ENCODE data around the gene NTSR1. TPM values are rescaled to one million over a fixed set of nuclear protein-coding genes. Genes with fewer than 3 reads are reported as not detected.

The NTSR1 gene
- total and polyA plus RNA-seq, 4 donors = 0.03 to 0.33 (median 0.08) TPM; not detected in 1

GRCh38 chr20:62728781-62729300 lies 20.2 kb downstream of the NTSR1 start:
- 74% methylated on average over 9 of the region's 9 CpGs for WGBS
- no peak overlapping the region for H3K27ac ChIP-seq (ENCODE audit: low read depth in 1 of 2, low read length in 2 of 2)
- no peak for DNase-seq (ENCODE audit: low spot score)
- no peaks in the 10 kb centered on the region for H3K4me1 ChIP-seq (ENCODE audit: control insufficient read depth in 4 of 4, insufficient read depth in 4 of 4, low read length in 3 of 4)
- H3K9ac ChIP-seq (ENCODE audit: low read depth in 1 of 2, low read length in 2 of 2) = no peak overlapping the region
- no peak overlapping the region for H3K4me3 ChIP-seq (ENCODE audit: low read depth in 1 of 3, low read length in 3 of 3)
- H3K27me3 ChIP-seq (ENCODE audit: control insufficient read depth in 4 of 4, insufficient read depth in 4 of 4, low read length in 3 of 4) = peaks cover 0 to 2% (median under 1%) of the 10 kb centered on the region in 4 donors
- TF ChIP-seq HNF4G (IDR thresholded peaks at IDR 0.05) (no peak), REST (IDR thresholded peaks at IDR 0.05) (no peak), EGR1 (IDR thresholded peaks at IDR 0.05; ENCODE audit: low read depth in 2 of 2) (no peak), ZBTB33 (IDR thresholded peaks at IDR 0.05) (no peak)
- no peaks in the 10 kb centered on the region for H3K36me3 ChIP-seq (ENCODE audit: control insufficient read depth in 4 of 4, insufficient read depth in 3 of 4, low read depth in 1 of 4, low read length in 3 of 4)
- no peaks in the 10 kb centered on the region for H3K9me3 ChIP-seq (ENCODE audit: control insufficient read depth in 4 of 4, low read length in 3 of 4)

- Histone ChIP-seq H3K4me1 (ENCODE audit: control insufficient read depth in 4 of 4, insufficient read depth in 4 of 4, low read length in 3 of 4) (no peaks in the 10 kb centered on the region), H3K9ac (ENCODE audit: low read depth in 1 of 2, low read length in 2 of 2) (no peak overlapping the region), H3K9me3 (ENCODE audit: control insufficient read depth in 4 of 4, low read length in 3 of 4) (no peaks in the 10 kb centered on the region), H3K27me3 (ENCODE audit: control insufficient read depth in 4 of 4, insufficient read depth in 4 of 4, low read length in 3 of 4) (peaks cover 0 to 2% (median under 1%) of the 10 kb centered on the region in 4 donors), H3K27ac (ENCODE audit: low read depth in 1 of 2, low read length in 2 of 2) (no peak overlapping the region), H3K4me3 (ENCODE audit: low read depth in 1 of 3, low read length in 3 of 3) (no peak overlapping the region), H3K36me3 (ENCODE audit: control insufficient read depth in 4 of 4, insufficient read depth in 3 of 4, low read depth in 1 of 4, low read length in 3 of 4) (no peaks in the 10 kb centered on the region)
- DNase-seq (ENCODE audit: low spot score) = no peak
- no peak for TF ChIP-seq NR2F2 (IDR thresholded peaks at IDR 0.05)
- TF ChIP-seq HNF4A (conservative IDR thresholded peaks at IDR 0.05) = no peak
- TF ChIP-seq JUND (IDR thresholded peaks at IDR 0.05) = no peak
- no peak for TF ChIP-seq FOXA1 (IDR thresholded peaks at IDR 0.05)
- TF ChIP-seq EGR1 (IDR thresholded peaks at IDR 0.05; ENCODE audit: low read depth in 2 of 2) = no peak
- TF ChIP-seq HNF4G (IDR thresholded peaks at IDR 0.05) = no peak
- TF ChIP-seq ATF3 (IDR thresholded peaks at IDR 0.05) = no peak
- TF ChIP-seq SP1 (IDR thresholded peaks at IDR 0.05) = no peak
- 89% methylated on average over 13 of the region's 13 CpGs for WGBS
Measured at GRCh38 chr20:62730481-62730880, 21.8 kb downstream of the NTSR1 start.

- H3K4me3 ChIP-seq (ENCODE audit: low read depth in 1 of 3, low read length in 3 of 3) = no peak overlapping the region
- no peak overlapping the region for H3K27ac ChIP-seq (ENCODE audit: low read depth in 1 of 2, low read length in 2 of 2)
- DNase-seq (ENCODE audit: low spot score) = no peak
- H3K9ac ChIP-seq (ENCODE audit: low read depth in 1 of 2, low read length in 2 of 2) = no peak overlapping the region
- 87% methylated on average over 13 of the region's 13 CpGs for WGBS
- no peaks in the 10 kb centered on the region for H3K9me3 ChIP-seq (ENCODE audit: control insufficient read depth in 4 of 4, low read length in 3 of 4)
- H3K36me3 ChIP-seq (ENCODE audit: control insufficient read depth in 4 of 4, insufficient read depth in 3 of 4, low read depth in 1 of 4, low read length in 3 of 4) = no peaks in the 10 kb centered on the region
- TF ChIP-seq REST (IDR thresholded peaks at IDR 0.05) (no peak), YY1 (IDR thresholded peaks at IDR 0.05) (no peak), ATF3 (IDR thresholded peaks at IDR 0.05) (no peak), CTCF (IDR thresholded peaks at IDR 0.05; ENCODE audit: low read depth, low read length, missing input control) (no peak), MAX (IDR thresholded peaks at IDR 0.05) (no peak), NR2F2 (IDR thresholded peaks at IDR 0.05) (no peak), FOXA1 (IDR thresholded peaks at IDR 0.05) (no peak)
- no peaks in the 10 kb centered on the region for H3K4me1 ChIP-seq (ENCODE audit: control insufficient read depth in 4 of 4, insufficient read depth in 4 of 4, low read length in 3 of 4)
- H3K27me3 ChIP-seq (ENCODE audit: control insufficient read depth in 4 of 4, insufficient read depth in 4 of 4, low read length in 3 of 4) = peaks cover 0 to 2% (median 0%) of the 10 kb centered on the region in 4 donors
Measured at GRCh38 chr20:62732031-62732760, 23.6 kb downstream of the NTSR1 start.
